PC-9 (cell line): Measurements from ENCODE around the gene GCNT4. TPM values are rescaled to one million over a fixed set of nuclear protein-coding genes. Genes with fewer than 3 reads are reported as not detected.

Source experiments
- BruUV-seq: library from RNA; stranded (reverse); fragments of 400-500 nt; replicated peaks from 2 replicates; lab custom pipeline; 2021; lab: Mats Ljungman, UMichigan
- CTCF ChIA-PET: fragments of 300-600 bp; sonication (Branson Sonifier 250); formaldehyde crosslinking; loops from one replicate; lab custom pipeline; 2022; ENCODE audit warnings: antibody characterized with exemption; lab: Charles Lee
- POLR2A ChIA-PET: fragments of 300-600 bp; sonication (Branson Sonifier 250); formaldehyde crosslinking; loops from one replicate; lab custom pipeline; 2022; ENCODE audit warnings: antibody characterized with exemption; ENCODE audit not compliant: unreplicated experiment; lab: Charles Lee
- DNase-seq, 2 experiments: peaks; one replicate each; pipeline versions ENCODE4 v3.0.0 to v3.0.0-alpha.2; 2015 to 2022; ENCODE audit warnings: mixed read lengths in 1 of 2
- H2AFZ ChIP-seq: fragments of 200-600 bp; sonication (generic); 2 replicates; pipeline ENCODE4 v1.8.1; 2017; ENCODE audit warnings: antibody characterized with exemption
- H3F3A ChIP-seq: fragments of 200-600 bp; sonication (generic); 2 replicates; pipeline ENCODE4 v1.8.1; 2017; ENCODE audit warnings: antibody characterized with exemption, mild to moderate bottlenecking, low read depth; ENCODE audit not compliant: insufficient read depth
- H3K27ac ChIP-seq: fragments of 200-600 bp; sonication (generic); 2 replicates; pipeline ENCODE4 v1.6.1; 2016; ENCODE audit warnings: mixed run types
- H3K27me3 ChIP-seq: fragments of 200-600 bp; sonication (generic); 2 replicates; pipeline ENCODE4 v1.6.1; 2016; ENCODE audit warnings: low read depth, mixed run types; ENCODE audit not compliant: insufficient read depth
- H3K36me3 ChIP-seq: fragments of 200-600 bp; sonication (generic); 2 replicates; pipeline ENCODE4 v1.6.1; 2016; ENCODE audit warnings: low read depth, mixed run types
- H3K4me1 ChIP-seq: fragments of 200-600 bp; sonication (generic); replicated peaks from 2 replicates; pipeline ENCODE4 v1.6.1; 2016; ENCODE audit warnings: mixed run types; ENCODE audit not compliant: insufficient read depth
- H3K4me2 ChIP-seq: fragments of 200-600 bp; sonication (generic); 2 replicates; pipeline ENCODE4 v1.6.1; 2017; ENCODE audit warnings: mixed run types
- H3K4me3 ChIP-seq: fragments of 200-600 bp; sonication (generic); 2 replicates; pipeline ENCODE4 v1.6.1; 2016; ENCODE audit warnings: mixed run types
- H3K79me2 ChIP-seq: fragments of 200-600 bp; sonication (generic); 2 replicates; pipeline ENCODE4 v1.6.1; 2017; ENCODE audit warnings: low read depth, mixed run types
- H3K9me2 ChIP-seq: fragments of 200-600 bp; sonication (generic); 2 replicates; pipeline ENCODE4 v1.8.1; 2017; ENCODE audit warnings: mild to moderate bottlenecking; ENCODE audit not compliant: insufficient read depth
- H3K9me3 ChIP-seq: fragments of 200-600 bp; sonication (generic); 2 replicates; pipeline ENCODE4 v1.8.1; 2016; ENCODE audit warnings: low read depth; ENCODE audit not compliant: insufficient read depth
- H4K20me1 ChIP-seq: fragments of 200-600 bp; sonication (generic); 2 replicates; pipeline ENCODE4 v1.8.1; 2017; ENCODE audit not compliant: insufficient read depth
- CTCF ChIP-seq: fragments of 200-600 bp; sonication (generic); conservative IDR thresholded peaks from 2 replicates; pipeline ENCODE4 v1.6.1; 2017; ENCODE audit warnings: mixed run types, antibody characterized with exemption, mild to moderate bottlenecking, moderate library complexity
- EZH2 ChIP-seq: fragments of 200-600 bp; sonication (generic); IDR thresholded peaks from 2 replicates; pipeline ENCODE4 v1.8.0; 2017; ENCODE audit warnings: antibody characterized with exemption, low read depth
- intact Hi-C: fragments of 100-400 bp; cut with micrococcal nuclease; formaldehyde crosslinking; loops from one replicate; pipeline ENCODE4 v1.10.0; 2022; ENCODE audit not compliant: unreplicated experiment
- total RNA-seq: library from RNA; stranded (reverse); gene quantifications from 2 replicates; pipeline ENCODE4 v1.2.3, GENCODE V29; 2021

Gene GCNT4
- total RNA-seq, 1 experiment from 2014 or later: 1.4 TPM

- Histone ChIP-seq H3K79me2 (no peaks in the 10 kb centered on the region), H3F3A (peaks cover 17% of the 10 kb centered on the region), H3K27me3 (no peaks in the 10 kb centered on the region), H3K9me2 (no peaks in the 10 kb centered on the region), H4K20me1 (no peaks in the 10 kb centered on the region), H3K27ac (peak overlapping the region; percentile 88), H3K36me3 (no peaks in the 10 kb centered on the region), H2AFZ (no peak overlapping the region), H3K9me3 (no peaks in the 10 kb centered on the region), H3K4me2 (peak overlapping the region; percentile 66), H3K4me3 (no peak overlapping the region), H3K4me1 (peaks cover 48% of the 10 kb centered on the region)
- TF ChIP-seq EZH2 (no peak), CTCF (no peak)
- intact Hi-C loops: loop anchor here (1.0 to 5.0 kb wide), 2 partner anchors 83 to 300 kb away; partner anchors contain the start of gene HMGCR
- POLR2A ChIA-PET: interaction anchor here (0.5 to 0.6 kb wide), 4 partner anchors 19 to 679 kb away, joined by 3 to 11 read pairs (median 4); no protein-coding TSS in a partner anchor
- BruUV-seq: no TSS peak
- peak; percentile 85 to 99 for DNase-seq
- CTCF ChIA-PET: interaction anchor here (1.0 kb wide), 2 partner anchors 13 to 199 kb away, joined by 3 to 5 read pairs; partner anchors contain the start of gene ANKRD31
These were observed 15.3 kb downstream of the GCNT4 start for GRCh38 chr5:75037106-75037505.

- BruUV-seq: no TSS peak
- no peaks in the 10 kb centered on the region for H4K20me1 ChIP-seq
- H3K4me1 ChIP-seq: peaks cover 48% of the 10 kb centered on the region
- H3K27me3 ChIP-seq: no peaks in the 10 kb centered on the region
- no peaks in the 10 kb centered on the region for H3K9me2 ChIP-seq
- no peak overlapping the region for H3K4me3 ChIP-seq
- H3K79me2 ChIP-seq: no peaks in the 10 kb centered on the region
- peak overlapping the region; percentile 28 for H3K4me2 ChIP-seq
- ChIA-PET CTCF (no interaction called here), POLR2A (no interaction called here)
- TF ChIP-seq CTCF (no peak), EZH2 (no peak)
- no peak overlapping the region for H2AFZ ChIP-seq
- peaks cover 17% of the 10 kb centered on the region for H3F3A ChIP-seq
- DNase-seq: peak; percentile 64 to 96
- peak overlapping the region; percentile 76 for H3K27ac ChIP-seq
- intact Hi-C loops: no loop called here
- no peaks in the 10 kb centered on the region for H3K9me3 ChIP-seq
- no peaks in the 10 kb centered on the region for H3K36me3 ChIP-seq
These were observed 18.1 kb downstream of the GCNT4 start for GRCh38 chr5:75034137-75034739.

- Histone ChIP-seq H3F3A (peaks cover 4% of the 10 kb centered on the region; the same call in 1 of the 2 replicates), H3K4me3 (no peak overlapping the region), H3K4me2 (no peak overlapping the region), H3K9me3 (no peaks in the 10 kb centered on the region), H3K27ac (no peak overlapping the region), H3K27me3 (no peaks in the 10 kb centered on the region), H4K20me1 (no peaks in the 10 kb centered on the region), H3K79me2 (no peaks in the 10 kb centered on the region), H2AFZ (no peak overlapping the region), H3K4me1 (peaks cover 29% of the 10 kb centered on the region), H3K9me2 (no peaks in the 10 kb centered on the region), H3K36me3 (no peaks in the 10 kb centered on the region)
- TF ChIP-seq EZH2: no peak
- no peak for TF ChIP-seq CTCF
- no TSS peak for BruUV-seq
- ChIA-PET CTCF (no interaction called here), POLR2A (no interaction called here)
- DNase-seq: no peak
- intact Hi-C loops: no loop called here
These were observed 21.0 kb downstream of the GCNT4 start for GRCh38 chr5:75031366-75031765.
